Ascending aorta (tissue), 2 donors: Measurements from ENCODE around the gene MSH2. TPM values are rescaled to one million over a fixed set of nuclear protein-coding genes. Genes with fewer than 3 reads are reported as not detected.
A peak's percentile ranks its signal among the peaks of the same experiment; 100 is the strongest.
"Not testable (repeated sequence)": the region's sequence is repeated elsewhere in the genome, so short reads cannot be mapped to it uniquely, and the experiment has no call there.

Experiments
- DNase-seq, 2 donors: peaks; one replicate each; pipeline ENCODE4 v3.0.0-alpha.2; 2019; ENCODE audit warnings: low spot score in 2 of 2
- H3K27ac ChIP-seq, 2 donors: fragments of 200-600 bp; sonication (generic); one replicate each; pipeline ENCODE4 v1.5.1; 2016 to 2017; ENCODE audit warnings: mild to moderate bottlenecking in 1 of 2
- H3K27me3 ChIP-seq: fragments of 200-600 bp; sonication (generic); one replicate; pipeline ENCODE4 v1.5.1; 2017
- H3K36me3 ChIP-seq, 2 donors: fragments of 200-600 bp; sonication (generic); one replicate each; pipeline ENCODE4 v1.5.1; 2016
- H3K4me1 ChIP-seq, 2 donors: fragments of 200-600 bp; sonication (generic); one replicate each; pipeline ENCODE4 v1.5.1; 2016 to 2017; ENCODE audit warnings: mild to moderate bottlenecking in 1 of 2
- H3K4me3 ChIP-seq, 2 donors: fragments of 200-600 bp; sonication (generic); one replicate each; pipeline ENCODE4 v1.5.1; 2016 to 2017; ENCODE audit warnings: mild to moderate bottlenecking in 1 of 2
- H3K9me3 ChIP-seq, 2 donors: fragments of 200-600 bp; sonication (generic); one replicate each; pipeline ENCODE4 v1.5.1; 2016
- intact Hi-C: fragments of 100-400 bp; cut with DNase I; formaldehyde crosslinking; loops from one replicate; pipeline ENCODE4 v1.15.1; 2023
- total RNA-seq: library from RNA; depleted of rRNA; stranded (reverse); fragments of >200 nt; gene quantifications from one replicate; pipeline ENCODE4 v1.1.0, GENCODE V29; 2016
- TF ChIP-seq, protein P1 (sequence below), 3 experiments: fragments of 200-600 bp in 2 of 3; fragments of 450-650 bp in 1 of 3; sonication (generic) in 2 of 3; IDR thresholded peaks; one replicate each; pipeline ENCODE4 v1.5.1; 2016 to 2019; ENCODE audit warnings: antibody characterized with exemption in 3 of 3, mild to moderate bottlenecking in 1 of 3, moderate library complexity in 1 of 3

Gene MSH2
- total RNA-seq, 1 donor from 2014 or later, result 7.5 TPM

DNA sequence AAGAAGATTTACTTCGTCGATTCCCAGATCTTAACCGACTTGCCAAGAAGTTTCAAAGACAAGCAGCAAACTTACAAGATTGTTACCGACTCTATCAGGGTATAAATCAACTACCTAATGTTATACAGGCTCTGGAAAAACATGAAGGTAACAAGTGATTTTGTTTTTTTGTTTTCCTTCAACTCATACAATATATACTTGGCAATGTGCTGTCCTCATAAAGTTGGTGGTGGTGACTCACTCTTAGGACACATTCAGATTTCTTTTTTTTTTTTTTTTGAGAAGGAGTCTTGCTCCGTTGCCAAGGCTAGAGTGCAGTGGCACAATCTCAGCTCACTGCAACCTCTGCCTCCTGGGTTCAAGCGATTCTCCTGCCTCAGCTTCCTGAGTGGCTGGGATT is 26.8 kb downstream of the MSH2 start:
- Histone ChIP-seq H3K9me3 (no peaks in the 10 kb centered on the region), H3K36me3 (peaks cover 0 to 11% of the 10 kb centered on the region in 2 donors), H3K27ac (no peak overlapping the region), H3K27me3 (no peaks in the 10 kb centered on the region), H3K4me1 (peaks cover 0 to 2% of the 10 kb centered on the region in 2 donors), H3K4me3 (no peak overlapping the region)
- TF ChIP-seq, protein P1, sequence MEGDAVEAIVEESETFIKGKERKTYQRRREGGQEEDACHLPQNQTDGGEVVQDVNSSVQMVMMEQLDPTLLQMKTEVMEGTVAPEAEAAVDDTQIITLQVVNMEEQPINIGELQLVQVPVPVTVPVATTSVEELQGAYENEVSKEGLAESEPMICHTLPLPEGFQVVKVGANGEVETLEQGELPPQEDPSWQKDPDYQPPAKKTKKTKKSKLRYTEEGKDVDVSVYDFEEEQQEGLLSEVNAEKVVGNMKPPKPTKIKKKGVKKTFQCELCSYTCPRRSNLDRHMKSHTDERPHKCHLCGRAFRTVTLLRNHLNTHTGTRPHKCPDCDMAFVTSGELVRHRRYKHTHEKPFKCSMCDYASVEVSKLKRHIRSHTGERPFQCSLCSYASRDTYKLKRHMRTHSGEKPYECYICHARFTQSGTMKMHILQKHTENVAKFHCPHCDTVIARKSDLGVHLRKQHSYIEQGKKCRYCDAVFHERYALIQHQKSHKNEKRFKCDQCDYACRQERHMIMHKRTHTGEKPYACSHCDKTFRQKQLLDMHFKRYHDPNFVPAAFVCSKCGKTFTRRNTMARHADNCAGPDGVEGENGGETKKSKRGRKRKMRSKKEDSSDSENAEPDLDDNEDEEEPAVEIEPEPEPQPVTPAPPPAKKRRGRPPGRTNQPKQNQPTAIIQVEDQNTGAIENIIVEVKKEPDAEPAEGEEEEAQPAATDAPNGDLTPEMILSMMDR (IDR thresholded peaks at IDR 0.05), result no peak
- no peak for DNase-seq
- intact Hi-C loops, result no loop called here

DNA sequence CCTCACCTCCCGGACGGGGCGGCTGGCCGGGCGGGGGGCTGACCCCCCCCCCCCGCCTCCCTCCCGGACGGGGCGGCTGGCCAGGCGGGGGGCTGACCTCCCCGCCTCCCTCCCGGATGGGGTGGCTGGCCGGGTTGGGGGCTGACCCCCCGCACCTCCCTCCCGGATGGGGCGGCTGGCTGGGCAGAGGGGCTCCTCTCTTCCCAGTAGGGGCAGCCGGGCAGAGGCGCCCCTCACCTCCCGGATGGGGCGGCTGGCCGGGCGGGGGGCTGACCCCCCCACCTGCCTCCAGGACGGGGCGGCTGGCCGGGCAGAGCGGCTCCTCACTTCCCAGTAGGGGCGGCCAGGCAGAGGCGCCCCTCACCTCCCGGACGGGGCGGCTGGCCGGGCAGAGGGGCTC is 30.1 kb downstream of the MSH2 start:
- peaks cover 0 to 11% of the 10 kb centered on the region in 2 donors for H3K36me3 ChIP-seq
- H3K27me3 ChIP-seq, H3K27ac ChIP-seq, H3K4me3 ChIP-seq, H3K4me1 ChIP-seq, intact Hi-C loops, H3K9me3 ChIP-seq, DNase-seq: not testable (repeated sequence)

DNA sequence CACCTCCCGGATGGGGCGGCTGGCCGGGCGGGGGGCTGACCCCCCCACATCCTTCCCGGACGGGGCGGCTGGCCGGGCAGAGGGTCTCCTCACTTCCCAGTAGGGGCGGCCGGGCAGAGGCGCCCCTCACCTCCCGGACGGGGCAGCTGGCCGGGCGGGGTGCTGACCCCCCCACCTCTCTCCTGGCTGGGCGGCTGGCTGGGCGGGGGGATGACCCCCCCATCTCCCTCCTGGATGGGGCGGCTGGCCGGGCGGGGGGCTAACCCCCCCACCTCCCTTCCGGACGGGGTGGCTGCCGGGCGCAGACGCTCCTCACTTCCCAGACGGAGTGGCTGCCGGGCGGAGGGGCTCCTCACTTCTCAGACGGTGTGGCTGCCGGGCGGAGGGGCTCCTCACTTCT is 30.5 kb downstream of the MSH2 start:
- H3K9me3 ChIP-seq, H3K27me3 ChIP-seq, H3K4me3 ChIP-seq, H3K4me1 ChIP-seq, intact Hi-C loops, DNase-seq, H3K27ac ChIP-seq: not testable (repeated sequence)
- H3K36me3 ChIP-seq, result peaks cover 0 to 11% of the 10 kb centered on the region in 2 donors

DNA sequence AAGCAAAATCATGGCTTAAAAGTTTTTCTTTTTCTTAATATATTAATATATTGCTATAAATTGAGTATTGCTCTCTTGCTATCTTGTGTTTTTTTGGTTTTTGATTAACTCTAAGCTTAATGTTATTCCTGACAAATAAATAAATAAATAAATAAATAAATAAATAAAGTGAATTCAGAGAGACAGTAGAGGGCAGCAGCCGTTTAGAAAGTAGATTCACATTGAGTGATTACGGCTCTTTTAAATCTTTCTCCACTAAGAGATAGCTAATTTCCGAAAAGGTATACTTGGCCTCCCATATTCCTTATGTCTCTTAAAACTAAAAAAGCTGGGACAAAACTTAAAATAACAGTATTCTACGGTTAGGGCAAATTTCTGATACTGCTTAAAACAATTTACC is 34.3 kb downstream of the MSH2 start:
- no peak for DNase-seq
- H3K27ac ChIP-seq, result no peak overlapping the region
- H3K9me3 ChIP-seq, result no peaks in the 10 kb centered on the region
- no peaks in the 10 kb centered on the region for H3K27me3 ChIP-seq
- no peaks in the 10 kb centered on the region for H3K36me3 ChIP-seq
- TF ChIP-seq, protein P1 (IDR thresholded peaks at IDR 0.05), result peak in 2 of 3 experiments; percentile 55 to 64
- intact Hi-C loops, result loop anchor here (5.0 kb wide), 2 partner anchors 345 to 670 kb away; partner anchors contain the start of gene MSH6
- no peak overlapping the region for H3K4me3 ChIP-seq
- peaks cover 0 to 7% of the 10 kb centered on the region in 2 donors for H3K4me1 ChIP-seq

DNA sequence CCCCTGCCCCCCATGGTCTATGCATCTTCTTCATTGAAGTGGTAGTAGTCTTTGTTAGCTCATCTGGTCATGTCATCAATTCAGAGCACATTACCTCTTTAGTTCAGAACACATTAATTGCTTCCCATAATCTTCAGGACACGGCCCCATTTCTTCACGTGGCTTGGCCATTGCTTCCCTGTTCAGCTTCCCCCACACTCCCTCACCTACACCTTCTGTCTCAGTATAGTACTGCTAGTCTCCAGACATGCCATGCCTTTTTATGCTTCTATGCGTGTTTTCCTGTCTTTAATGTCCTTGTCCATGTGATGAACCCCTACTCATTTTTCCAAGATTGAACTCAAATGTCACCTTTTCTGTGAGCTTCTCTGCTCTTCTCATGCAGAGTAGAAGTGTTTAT is 35.1 kb downstream of the MSH2 start:
- no peak for DNase-seq
- Histone ChIP-seq H3K27me3 (no peaks in the 10 kb centered on the region), H3K4me1 (peaks cover 0 to 7% of the 10 kb centered on the region in 2 donors), H3K36me3 (no peaks in the 10 kb centered on the region), H3K9me3 (no peaks in the 10 kb centered on the region), H3K27ac (no peak overlapping the region), H3K4me3 (no peak overlapping the region)
- intact Hi-C loops, result loop anchor here (1.0 to 5.0 kb wide), 3 partner anchors 330 to 669 kb away; partner anchors contain the start of gene MSH6
- TF ChIP-seq, protein P1 (IDR thresholded peaks at IDR 0.05), result no peak

DNA sequence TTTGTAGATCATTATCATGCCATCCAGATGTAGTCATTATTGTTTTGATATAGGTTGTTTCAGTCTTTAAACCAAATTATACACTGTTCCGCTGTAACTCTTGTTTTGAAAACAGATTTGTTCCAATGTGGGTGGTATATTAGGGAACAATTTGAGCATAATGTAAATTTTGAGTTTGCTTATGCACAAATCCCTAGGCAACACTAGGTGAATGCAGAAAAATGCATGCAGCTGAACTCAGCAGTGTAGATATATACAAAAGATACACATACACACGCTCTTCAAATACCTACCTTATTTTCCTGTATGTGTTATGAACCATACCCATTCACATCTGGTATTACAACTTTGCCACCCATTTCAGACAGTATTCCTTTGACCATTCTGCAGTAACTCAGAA is 35.8 kb downstream of the MSH2 start:
- no peaks in the 10 kb centered on the region for H3K9me3 ChIP-seq
- H3K36me3 ChIP-seq, result no peaks in the 10 kb centered on the region
- TF ChIP-seq, protein P1 (IDR thresholded peaks at IDR 0.05), result no peak
- no peak overlapping the region for H3K27ac ChIP-seq
- no peak overlapping the region for H3K4me3 ChIP-seq
- peaks cover 0 to 7% of the 10 kb centered on the region in 2 donors for H3K4me1 ChIP-seq
- intact Hi-C loops, result loop anchor here (1.0 to 5.0 kb wide), 3 partner anchors 330 to 669 kb away; partner anchors contain the start of gene MSH6
- H3K27me3 ChIP-seq, result no peaks in the 10 kb centered on the region
- no peak for DNase-seq

DNA sequence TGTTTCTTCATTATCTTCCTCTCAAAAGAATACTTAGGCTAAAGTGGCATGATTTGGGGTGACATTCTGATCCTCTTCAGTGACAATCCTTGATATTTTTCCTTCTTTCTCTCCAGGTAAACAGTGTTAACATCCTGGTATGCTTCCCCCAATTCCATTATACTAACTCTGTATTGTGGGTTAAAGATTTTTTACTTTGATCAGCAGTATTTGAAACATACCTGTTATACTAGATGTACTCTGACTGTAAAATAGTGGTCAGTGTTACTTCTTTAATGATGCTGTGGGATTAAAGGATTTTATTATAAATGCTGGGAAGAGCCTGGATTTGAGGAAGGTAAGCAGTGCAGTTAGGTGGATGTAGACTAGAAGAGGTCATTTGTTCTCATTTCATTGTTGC is 48.8 kb downstream of the MSH2 start:
- Histone ChIP-seq H3K9me3 (no peaks in the 10 kb centered on the region), H3K4me3 (no peak overlapping the region), H3K27me3 (no peaks in the 10 kb centered on the region), H3K27ac (no peak overlapping the region), H3K36me3 (no peaks in the 10 kb centered on the region), H3K4me1 (no peaks in the 10 kb centered on the region)
- TF ChIP-seq, protein P1 (IDR thresholded peaks at IDR 0.05), result no peak
- intact Hi-C loops, result no loop called here
- no peak for DNase-seq
